ENCODE data around the gene VAV3. TPM values are rescaled to one million over a fixed set of nuclear protein-coding genes. Genes with fewer than 3 reads are reported as not detected.

The VAV3 gene
- total and polyA plus RNA-seq, 2 of the 13 experiments (the other 11 are each of a cell fraction or from before 2014, with no cell fraction given) = 15.9 to 29.8 TPM

- Histone ChIP-seq H3K9ac (ENCODE audit: insufficient read depth, low read depth, low read length) (no peak overlapping the region), H3K27ac (ENCODE audit: extremely low read length, insufficient read depth, low read length) (no peak overlapping the region), H3K4me2 (ENCODE audit: low read depth, low read length) (no peak overlapping the region), H4K20me1 (ENCODE audit: insufficient read depth, low read length) (no peaks in the 10 kb centered on the region), H3K36me3 (replicated peaks in 1 of 2; ENCODE audit: control insufficient read depth in 1 of 2, insufficient read depth in 2 of 2, low read length in 2 of 2) (no peaks in the 10 kb centered on the region), H3K4me3 (replicated peaks in 1 of 3; ENCODE audit: insufficient read depth in 1 of 3, low read depth in 2 of 3, low read length in 3 of 3) (no peak overlapping the region), H3K79me2 (ENCODE audit: insufficient read depth, low read length) (no peaks in the 10 kb centered on the region), H3K9me3 (ENCODE audit: low read length) (no peaks in the 10 kb centered on the region), H2AFZ (ENCODE audit: low read length) (no peak overlapping the region), H3K27me3 (ENCODE audit: control insufficient read depth in 1 of 2, insufficient read depth in 2 of 2, low read length in 2 of 2) (no peaks in the 10 kb centered on the region; a peak in 1 of 5 replicates), H3K4me1 (ENCODE audit: insufficient read depth, low read length) (no peaks in the 10 kb centered on the region)
- ATAC-seq (no peak), FAIRE-seq (no peak), DNase-seq (ENCODE audit: low spot score) (no peak)
- 2% methylated on average over 5 of the region's 5 CpGs for WGBS (ENCODE audit: low lambda C conversion rate)
- ChIA-PET CTCF (ENCODE audit: low intra/inter-chr PET ratio, low total read pairs) (no interaction called here), POLR2A (no interaction called here)
- TF ChIP-seq CCDC6 (CRISPR knock-in tag; IDR thresholded peaks at IDR 0.05) (no peak), ZNF740 (CRISPR knock-in tag; IDR thresholded peaks at IDR 0.05) (no peak), MEIS2 (CRISPR knock-in tag; IDR thresholded peaks at IDR 0.05) (no peak), GABPA (IDR thresholded peaks at IDR 0.05; ENCODE audit: low read depth, low read length) (no peak), GABPA (CRISPR knock-in tag; IDR thresholded peaks at IDR 0.05; ENCODE audit: low read depth) (no peak), ZNF136 (CRISPR knock-in tag; IDR thresholded peaks at IDR 0.05; ENCODE audit: low read depth) (no peak), ZNF234 (CRISPR knock-in tag; conservative IDR thresholded peaks at IDR 0.05) (no peak), SRF (IDR thresholded peaks at IDR 0.05; ENCODE audit: low read depth, low read length) (no peak), NCOR1 (IDR thresholded peaks at IDR 0.05; ENCODE audit: borderline replicate concordance, low read length) (no peak), ZBTB14 (CRISPR knock-in tag; IDR thresholded peaks at IDR 0.05) (no peak), ZKSCAN5 (CRISPR knock-in tag; IDR thresholded peaks at IDR 0.05) (no peak), ZSCAN22 (CRISPR knock-in tag; IDR thresholded peaks at IDR 0.05) (no peak), SNAPC5 (CRISPR knock-in tag; IDR thresholded peaks at IDR 0.05; ENCODE audit: borderline replicate concordance) (no peak), MAF1 (CRISPR knock-in tag; IDR thresholded peaks at IDR 0.05; ENCODE audit: borderline replicate concordance) (no peak), NR2C2 (CRISPR knock-in tag; IDR thresholded peaks at IDR 0.05; ENCODE audit: borderline replicate concordance) (no peak)
- in situ Hi-C loops (cut with HindIII; ENCODE audit: extremely low pct_ligation_motif_present, low pct_unique_long_range_greater_than_20kb) = no loop called here
- BruUV-seq (replicated peaks) = no TSS peak
- intact Hi-C loops (cut with micrococcal nuclease; ENCODE audit: unreplicated experiment) = loop anchor here (1.0 kb wide), 1 partner anchor 109 kb away; no protein-coding TSS in a partner anchor
These were observed 24.9 kb downstream of the VAV3 start for GRCh38 chr1:107940017-107940577.
